Measurements from ENCODE around the gene SETD1B.
"Not testable (repeated sequence)": the region's sequence is repeated elsewhere in the genome, so short reads cannot be mapped to it uniquely, and the experiment has no call there.

The SETD1B gene

DNA sequence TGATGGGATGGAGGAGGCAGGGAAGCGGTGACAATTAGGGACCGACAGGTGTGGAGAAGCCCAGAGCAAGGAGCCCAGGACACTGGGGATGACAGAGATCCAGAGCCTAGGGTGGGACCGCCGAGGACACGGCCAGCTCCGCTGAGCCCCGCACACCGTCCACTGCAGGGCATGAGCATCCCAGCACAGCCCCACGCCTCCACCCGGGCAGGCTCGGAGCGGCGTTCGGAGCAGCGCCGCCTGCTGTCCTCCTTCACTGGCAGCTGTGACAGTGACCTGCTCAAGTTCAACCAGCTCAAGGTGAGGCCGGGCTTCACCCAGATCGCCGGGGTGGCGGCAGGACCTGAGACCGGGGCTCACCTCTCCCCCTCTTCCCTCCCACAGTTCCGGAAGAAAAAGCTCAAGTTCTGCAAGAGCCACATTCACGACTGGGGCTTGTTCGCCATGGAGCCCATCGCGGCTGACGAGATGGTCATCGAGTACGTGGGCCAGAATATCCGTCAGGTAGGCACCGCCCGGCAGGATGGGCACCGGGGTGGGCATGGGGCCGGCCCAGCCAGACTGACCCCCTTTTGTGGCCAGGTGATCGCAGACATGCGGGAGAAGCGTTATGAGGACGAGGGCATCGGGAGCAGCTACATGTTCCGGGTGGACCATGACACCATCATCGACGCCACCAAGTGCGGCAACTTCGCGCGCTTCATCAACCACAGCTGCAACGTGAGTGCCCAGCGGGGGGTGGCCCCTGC, 23.7 kb downstream of the SETD1B start:
- DNase-seq = no peak

- no peak for DNase-seq
These were observed 24.5 kb downstream of the SETD1B start for GRCh38 chr12:121828306-121828705.

DNA sequence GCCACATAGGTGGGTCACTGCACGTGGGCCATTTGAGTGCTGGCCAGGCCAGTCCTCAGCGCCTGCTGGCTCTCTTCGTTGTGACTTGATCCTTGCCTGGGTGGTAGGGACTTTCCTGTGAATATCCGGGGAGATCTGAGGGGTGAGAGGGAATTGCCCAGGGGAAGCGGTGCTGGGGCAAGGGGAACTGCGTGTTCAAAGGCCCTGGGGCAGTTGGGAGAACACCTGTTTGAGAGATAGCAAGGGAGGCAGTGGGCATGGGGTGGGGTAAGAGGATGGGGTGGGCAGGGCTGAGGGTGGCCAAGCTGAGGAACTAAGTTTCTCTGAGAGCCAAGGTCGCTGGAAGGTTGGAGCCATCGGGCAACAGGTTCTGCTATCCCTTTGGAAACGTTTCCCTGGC, 25.0 kb downstream of the SETD1B start:
- no peak for DNase-seq

- DNase-seq = no peak
These were observed 25.6 kb downstream of the SETD1B start for GRCh38 chr12:121829250-121829918.

- DNase-seq = no peak
These were observed 26.3 kb downstream of the SETD1B start for GRCh38 chr12:121830134-121830533.

DNA sequence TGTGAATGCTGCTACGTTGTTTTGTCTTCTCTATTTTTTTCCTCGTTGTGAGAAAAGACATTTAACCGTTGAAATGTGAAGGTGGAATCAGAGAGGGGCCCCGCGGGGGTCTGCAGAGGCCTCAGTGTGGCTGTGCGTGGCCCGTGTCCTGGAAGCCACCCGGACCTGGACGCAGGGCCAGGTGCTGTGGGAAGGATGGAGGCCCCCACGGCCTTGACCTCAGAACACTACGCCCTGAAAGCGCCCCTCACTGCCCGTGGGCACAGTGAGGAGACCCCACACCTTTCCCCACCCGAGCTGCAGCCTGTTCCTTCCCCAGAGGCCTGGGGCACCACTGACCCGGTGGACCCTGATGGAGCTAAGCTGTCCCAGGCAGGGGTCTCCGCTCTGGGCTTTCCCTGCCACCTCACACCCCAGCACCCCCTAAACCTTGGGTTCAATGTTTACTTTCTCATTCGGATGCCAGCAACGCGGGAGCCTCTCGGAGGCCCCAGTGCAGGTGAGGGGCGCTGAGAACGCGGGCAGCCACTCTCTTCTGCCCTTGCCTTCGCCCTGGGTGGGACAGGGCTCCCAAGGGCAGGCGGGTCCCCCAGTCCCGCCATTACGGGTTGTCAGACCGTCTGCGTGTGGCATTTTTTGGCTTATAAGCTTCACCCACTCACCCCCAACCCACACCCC, 26.9 kb downstream of the SETD1B start:
- DNase-seq = no peak

GRCh38 chr12:121831571-121832245, 27.9 kb downstream of the SETD1B start:
- no peak for DNase-seq

DNA sequence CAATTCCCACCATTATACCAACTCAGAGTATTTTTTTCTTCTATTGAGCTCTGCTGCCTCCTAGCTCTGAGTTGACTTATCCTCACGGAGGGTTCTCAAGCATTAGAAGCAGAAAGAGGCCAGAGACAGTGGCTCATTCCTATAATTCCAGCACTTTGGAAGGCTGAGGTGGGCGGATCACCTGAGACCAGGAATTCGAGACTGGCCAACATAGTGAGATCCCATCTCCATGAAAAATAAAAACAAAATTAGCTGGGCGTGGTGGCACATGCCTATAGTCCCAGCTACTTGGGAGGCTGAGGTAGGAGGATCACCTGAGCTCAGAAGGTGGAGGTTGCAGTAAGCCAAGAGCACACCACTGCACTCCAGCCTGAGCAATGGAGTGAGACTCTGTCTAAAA, 33.9 kb downstream of the SETD1B start:
- DNase-seq = no peak

DNA sequence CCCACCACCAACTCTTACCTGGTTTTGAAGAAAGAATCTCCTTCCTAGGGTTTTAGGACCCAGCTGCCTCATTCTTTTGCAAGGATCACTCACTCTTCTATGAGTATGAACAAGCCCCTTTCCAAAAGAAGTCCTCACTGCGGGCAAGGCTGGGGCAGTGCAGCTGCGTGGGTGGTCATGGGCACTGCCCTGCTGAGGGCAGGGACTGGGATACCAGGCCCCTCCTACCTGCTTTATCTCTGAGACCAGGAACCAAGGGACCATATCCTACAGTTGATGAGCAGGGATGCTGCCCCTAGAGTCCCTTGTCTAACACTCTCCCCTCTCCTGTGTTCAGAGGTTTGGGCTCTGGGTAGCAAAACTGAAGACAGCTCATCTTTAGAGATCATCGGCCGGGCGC, 34.3 kb downstream of the SETD1B start:
- DNase-seq = no peak

DNA sequence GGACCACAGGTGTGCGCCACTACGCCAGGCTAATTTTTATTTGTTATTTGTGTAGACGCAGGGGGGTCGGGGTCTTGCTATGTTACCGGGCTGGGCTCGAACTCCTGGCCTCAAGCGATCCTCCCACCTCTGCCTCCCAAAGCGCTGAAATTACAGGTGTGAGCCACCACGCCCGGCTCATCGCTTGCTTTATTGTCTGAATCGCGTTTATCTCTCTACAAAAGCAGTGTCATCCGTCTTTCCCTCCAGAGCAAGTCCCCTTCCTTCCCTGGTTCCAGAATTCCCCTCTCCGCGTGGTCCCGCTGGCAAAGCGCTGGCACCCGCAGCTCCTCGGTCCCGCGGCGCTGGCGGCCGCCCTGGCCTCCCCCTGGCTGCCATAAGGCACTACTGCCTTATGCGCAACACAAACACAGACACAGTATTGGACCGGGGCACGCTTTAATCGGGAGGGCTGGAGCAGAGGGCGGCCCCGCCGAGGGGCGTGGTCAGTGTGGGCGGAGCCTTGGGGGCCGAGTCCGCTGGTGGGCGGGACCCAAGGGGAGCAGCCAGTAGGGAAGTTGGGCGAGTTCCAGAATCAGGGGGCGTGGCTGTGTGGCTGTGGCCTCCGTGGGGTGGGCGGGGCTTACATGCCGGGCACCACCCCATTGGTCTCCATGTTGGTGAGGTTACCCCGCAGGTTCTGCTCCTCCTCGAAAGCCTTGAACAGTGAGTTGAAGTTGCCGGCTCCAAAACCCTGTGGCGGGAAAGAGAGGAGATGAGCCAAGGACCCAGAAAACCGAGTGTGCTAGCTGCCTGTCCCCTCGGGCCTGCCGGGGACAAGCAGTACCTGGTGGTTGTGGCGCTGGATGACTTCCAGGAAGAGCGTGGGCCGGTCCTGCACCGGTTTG, 35.5 kb downstream of the SETD1B start:
- peak; percentile 99 for DNase-seq

DNA sequence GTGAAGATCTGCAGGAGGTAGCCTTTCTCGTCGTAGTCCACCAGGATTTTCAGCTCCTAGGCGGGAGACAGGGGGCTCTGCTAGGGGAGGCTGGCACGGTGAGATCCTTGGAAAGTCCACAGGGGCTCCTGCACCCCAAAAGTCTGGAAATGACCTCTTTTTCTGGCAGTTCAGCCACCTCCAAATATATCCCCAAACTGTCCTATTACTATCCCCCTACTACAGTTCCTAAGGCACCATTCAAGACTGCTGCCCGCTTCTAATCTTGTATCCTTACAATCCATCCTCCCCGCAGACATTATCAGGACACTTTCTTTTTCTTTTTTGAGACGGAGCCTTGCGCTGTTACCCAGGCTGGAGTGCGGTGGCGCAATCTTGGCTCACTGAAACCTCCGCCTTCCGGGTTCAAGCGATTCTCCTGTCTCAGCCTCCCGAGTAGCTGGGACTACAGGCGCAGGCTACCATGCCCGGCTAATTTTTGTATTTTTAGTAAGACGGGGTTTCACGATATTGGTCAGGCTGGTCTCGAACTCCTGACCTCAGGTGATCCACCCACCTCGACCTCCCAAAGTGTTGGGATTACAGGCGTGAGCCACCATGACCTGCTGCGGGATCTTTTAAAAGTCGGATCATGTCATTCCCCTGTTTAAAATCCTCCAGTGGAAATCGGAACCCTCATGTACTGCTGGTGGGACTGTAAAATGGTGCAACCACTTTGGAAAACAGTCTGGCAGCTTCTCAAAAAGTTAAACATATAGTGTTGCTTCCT, 36.4 kb downstream of the SETD1B start:
- no peak for DNase-seq

DNA sequence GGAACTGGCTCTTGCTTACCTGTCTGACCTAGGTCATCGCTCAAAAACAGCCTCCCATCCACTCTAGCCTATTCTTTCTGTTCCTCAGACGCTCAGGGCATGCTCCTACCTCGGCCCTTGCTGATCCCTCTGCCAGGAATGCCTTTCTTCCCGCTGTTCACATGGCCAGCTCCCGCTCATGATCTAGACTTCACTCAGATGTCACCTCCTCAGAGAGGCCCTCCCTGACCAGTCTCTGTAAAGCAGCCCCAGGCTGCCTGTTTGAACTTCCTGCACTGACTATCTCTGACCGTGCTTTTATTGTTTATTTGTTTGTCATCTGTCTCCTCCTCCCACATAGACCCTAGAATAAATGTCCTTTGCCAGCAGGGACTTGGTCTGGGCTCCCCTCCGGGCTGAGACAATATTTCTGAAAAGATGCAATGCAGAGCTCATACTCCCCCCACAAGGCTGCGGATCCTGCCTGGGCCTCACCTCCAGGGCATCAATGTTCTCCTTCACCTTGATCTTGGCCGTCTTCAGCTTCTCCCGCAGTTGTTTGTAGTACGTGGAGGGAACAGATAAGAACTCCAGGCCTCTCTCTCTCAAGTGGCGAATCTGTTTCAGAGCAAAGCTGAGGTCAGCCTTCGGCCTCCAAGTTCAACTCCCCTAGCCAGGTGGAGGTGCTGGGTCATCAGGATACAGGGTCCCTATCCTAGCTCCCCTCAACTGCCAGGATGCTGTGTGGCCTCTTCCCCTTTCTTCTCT, 39.6 kb downstream of the SETD1B start:
- DNase-seq = no peak

DNA sequence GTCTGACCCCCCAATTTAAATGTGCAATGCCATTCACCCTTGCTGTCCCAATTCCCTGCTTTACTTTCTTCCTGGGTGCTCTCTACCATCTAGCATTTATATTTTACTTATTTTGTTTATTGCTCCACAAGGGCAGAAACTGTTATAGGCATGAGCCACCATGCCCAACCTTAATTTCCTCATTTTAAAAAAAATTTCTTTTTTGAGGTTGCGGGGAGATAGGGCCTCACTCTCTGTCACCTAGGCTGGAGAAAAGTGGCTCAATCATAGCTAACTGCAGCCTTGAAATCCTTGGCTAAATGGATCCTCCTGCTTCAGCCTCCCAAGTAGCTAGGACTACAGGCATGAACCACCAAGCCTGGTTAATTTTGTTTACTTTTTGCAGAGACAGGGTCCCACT, 41.9 kb downstream of the SETD1B start:
- DNase-seq = no peak

GRCh38 chr12:121849211-121849610, 45.4 kb downstream of the SETD1B start:
- DNase-seq = no peak

GRCh38 chr12:121849665-121850064, 45.9 kb downstream of the SETD1B start:
- DNase-seq = no peak

GRCh38 chr12:121852392-121852791, 48.6 kb downstream of the SETD1B start:
- DNase-seq = not testable (repeated sequence)

GRCh38 chr12:121857322-121858246, 53.8 kb downstream of the SETD1B start:
- no peak for DNase-seq

DNA sequence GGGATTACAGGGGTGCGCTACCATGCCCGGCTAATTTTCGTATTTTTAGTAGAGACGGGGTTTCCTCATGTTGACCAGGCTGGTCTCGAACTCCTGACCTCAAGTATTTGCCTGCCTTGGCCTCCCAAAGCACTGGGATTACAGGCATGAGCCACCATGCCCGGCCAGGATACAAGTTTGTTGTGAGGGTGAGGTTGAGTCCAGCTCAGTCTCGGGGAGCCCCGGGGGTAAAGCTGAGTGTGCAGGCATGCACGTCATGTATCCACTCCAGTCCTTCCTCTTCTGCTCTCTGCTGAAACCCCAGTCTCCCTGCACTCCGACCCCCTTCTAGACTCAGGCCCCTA, 54.5 kb downstream of the SETD1B start:
- DNase-seq = no peak

DNA sequence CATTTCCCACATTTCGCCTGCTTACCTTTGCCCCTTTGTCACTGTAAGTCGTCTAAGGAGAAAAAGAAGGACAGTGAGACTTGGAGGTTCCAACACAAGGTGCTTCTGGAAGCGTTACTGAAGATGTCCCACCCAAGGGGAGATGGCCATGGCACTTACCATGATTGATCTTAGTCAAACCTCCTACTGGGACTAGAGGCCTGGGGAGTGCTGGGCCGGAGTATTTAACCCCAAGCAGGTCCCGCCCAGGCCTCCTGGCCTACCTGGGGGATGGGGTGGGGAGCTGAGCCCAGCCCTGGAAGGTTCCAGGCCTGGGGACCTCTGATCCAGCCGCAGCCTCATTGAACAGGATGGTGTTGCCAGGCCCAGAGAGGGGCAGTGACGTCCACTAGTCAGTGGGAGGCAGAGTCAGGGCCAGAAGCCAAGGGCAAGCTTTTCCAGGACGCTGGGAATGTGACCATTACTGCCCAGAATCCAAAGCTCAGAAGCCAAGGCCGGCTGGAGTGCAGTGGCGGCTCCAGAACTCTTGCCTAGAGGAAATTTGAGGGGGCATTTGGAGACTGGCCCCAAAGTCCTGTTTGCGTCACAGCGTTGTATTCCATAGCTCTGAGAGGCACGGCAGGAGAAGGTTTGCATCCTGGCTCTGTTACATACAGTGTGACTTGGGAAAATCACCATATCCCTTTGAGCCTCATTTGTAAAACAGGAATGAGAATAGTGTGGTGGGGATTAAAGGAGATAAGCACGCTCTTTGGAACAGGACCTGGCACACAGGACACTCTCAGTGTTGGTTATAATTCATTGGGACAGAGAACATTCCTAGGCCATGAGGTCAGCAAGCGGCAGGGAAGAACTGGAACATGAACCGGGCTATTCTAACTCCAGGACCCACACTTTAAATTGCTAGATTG, 55.1 kb downstream of the SETD1B start, which contains the start of gene HPD:
HPD (minus strand) TSS at position 198 of the 911 bp plus-strand sequence; CDS start at position 162, 36 bp downstream.
- DNase-seq = no peak
